GM12878 (cell line): Measurements from ENCODE around the gene PCNX1. TPM values are rescaled to one million over a fixed set of nuclear protein-coding genes. Genes with fewer than 3 reads are reported as not detected.

Experiments used
- ATAC-seq: fragments of 200-7000 bp; cut with Tn5 transposase; 3 replicates; pipeline ENCODE4 v1.9.1; 2020; ENCODE audit warnings: mild to moderate bottlenecking, moderate library complexity
- BruUV-seq: library from RNA; stranded (reverse); fragments of 400-500 nt; replicated peaks from 2 replicates; lab custom pipeline; 2021; lab: Mats Ljungman, UMichigan
- CTCF ChIA-PET: fragments of 300-600 bp; sonication (Branson Sonifier 250); formaldehyde crosslinking; extraction: SDS; loops from one replicate; lab custom pipeline; 2021; ENCODE audit warnings: inconsistent platforms; lab: Yijun Ruan, JAX
- POLR2A ChIA-PET: fragments of 350-600 bp; formaldehyde crosslinking; extraction: SDS; loops from one replicate; lab custom pipeline; 2021; ENCODE audit warnings: inconsistent platforms; lab: Charles Lee
- RAD21 ChIA-PET: fragments of 300-600 bp; sonication (Branson Sonifier 250); formaldehyde crosslinking; loops from one replicate; lab custom pipeline; 2023; ENCODE audit warnings: antibody characterized with exemption; ENCODE audit not compliant: unreplicated experiment; lab: Charles Lee
- SMC1A ChIA-PET: fragments of 300-600 bp; sonication (Branson Sonifier 250); formaldehyde crosslinking; loops from one replicate; lab custom pipeline; 2023; ENCODE audit not compliant: unreplicated experiment, uncharacterized antibody; lab: Charles Lee
- DNase-seq: peaks from one replicate; pipeline ENCODE4 v3.0.0-alpha.2; 2011; ENCODE audit warnings: low read depth, low spot score
- FAIRE-seq: peaks from 3 replicates; lab custom pipeline; 2011; peaks lifted over from hg19 to GRCh38; lab: Jason Lieb, UNC
- H2AFZ ChIP-seq: 2 replicates; pipeline ENCODE4 v1.6.0; 2011; ENCODE audit warnings: low read depth, low read length, control low read depth; ENCODE audit not compliant: control insufficient read depth
- H3K27ac ChIP-seq: 2 replicates; pipeline ENCODE4 v1.5.1; 2011; ENCODE audit warnings: control low read depth; ENCODE audit not compliant: control insufficient read depth, insufficient read depth
- H3K27me3 ChIP-seq, 2 experiments: replicated peaks in 1 of 2; 2 replicates each; pipeline versions ENCODE4 v1.6.0 to v1.6.1; 2011; ENCODE audit warnings: low read length in 1 of 2; ENCODE audit not compliant: control insufficient read depth in 2 of 2, insufficient read depth in 2 of 2
- H3K36me3 ChIP-seq, 2 experiments: 2 replicates each; pipeline ENCODE4 v1.5.1; 2011; ENCODE audit warnings: low read length in 1 of 2; ENCODE audit not compliant: control insufficient read depth in 2 of 2, insufficient read depth in 2 of 2
- H3K4me1 ChIP-seq: 2 replicates; pipeline ENCODE4 v1.6.1; 2011; ENCODE audit warnings: mild to moderate bottlenecking, low read length, moderate library complexity, mixed read lengths; ENCODE audit not compliant: control insufficient read depth, insufficient read depth
- H3K4me2 ChIP-seq: 2 replicates; pipeline ENCODE4 v1.6.0; 2011; ENCODE audit warnings: control low read depth; ENCODE audit not compliant: control insufficient read depth, insufficient read depth
- H3K4me3 ChIP-seq: fragments of 200-600 bp; sonication (generic); 2 replicates; pipeline ENCODE4 v1.5.1; 2016
- H3K79me2 ChIP-seq: 2 replicates; pipeline ENCODE4 v1.6.0; 2011; ENCODE audit warnings: low read length; ENCODE audit not compliant: control insufficient read depth, insufficient read depth
- H3K9ac ChIP-seq: 2 replicates; pipeline ENCODE4 v1.8.0; 2011; ENCODE audit warnings: low read length, control low read depth, mixed read lengths; ENCODE audit not compliant: control insufficient read depth, insufficient read depth
- H3K9me3 ChIP-seq: replicated peaks from 3 replicates; pipeline ENCODE4 v1.5.1; 2011; ENCODE audit warnings: mild to moderate bottlenecking, low read length; ENCODE audit not compliant: control insufficient read depth, insufficient read depth
- H4K20me1 ChIP-seq: 2 replicates; pipeline ENCODE4 v1.6.0; 2011; ENCODE audit not compliant: control insufficient read depth, insufficient read depth
- BRCA1 ChIP-seq: IDR thresholded peaks from 2 replicates; pipeline ENCODE4 v1.6.1; 2011; ENCODE audit warnings: low read depth, low read length, improper control_type of control experiment
- ETV6 ChIP-seq, 2 experiments: fragments of 450-650 bp in 1 of 2; IDR thresholded peaks in 1 of 2; conservative IDR thresholded peaks in 1 of 2; 2 replicates each; pipeline ENCODE4 v1.6.1; 2014; ENCODE audit warnings: antibody characterized with exemption in 1 of 2, borderline replicate concordance in 1 of 2, low read depth in 1 of 2, mild to moderate bottlenecking in 1 of 2, moderate library complexity in 1 of 2
- PAX8 ChIP-seq: fragments of 450-650 bp; IDR thresholded peaks from 2 replicates; pipeline ENCODE4 v1.6.1; 2017; ENCODE audit warnings: mild to moderate bottlenecking, moderate library complexity
- ZBTB33 ChIP-seq: fragments of 450-650 bp; IDR thresholded peaks from 2 replicates; pipeline ENCODE4 v1.6.1; 2017; ENCODE audit warnings: mild to moderate bottlenecking
- WGBS: methylation state at CpG from one replicate; pipeline ENCODE4 v1.1.6; 2016; ENCODE audit warnings: low lambda C conversion rate; ENCODE audit not compliant: insufficient replicate concordance, insufficient coverage; ENCODE audit errors: missing lambda C conversion rate; 5-methylcytosine and 5-hydroxymethylcytosine counted together
- in situ Hi-C: fragments of 300-500 bp; cut with MboI; formaldehyde crosslinking; loops from 9 replicates; pipeline ENCODE4 v1.14.3; 2018; ENCODE audit warnings: mixed read lengths
- intact Hi-C: fragments of 100-400 bp; cut with micrococcal nuclease; formaldehyde crosslinking; loops from one replicate; pipeline ENCODE4 v1.14.2; 2022; ENCODE audit not compliant: unreplicated experiment
- polyA plus RNA-seq, 11 experiments: library from polyadenylated mRNA; depleted of rRNA in 4 of 11; unstranded in 6 of 11; stranded (reverse) in 5 of 11; fragments of >200 nt; fragmentation: Nextera tagmentation in 4 of 11; fragmentation: Illumina TruSeq in 1 of 11; extraction: Ambion mirVana in 4 of 11; extraction: Trizol in 1 of 11; gene quantifications; 1 replicate in 1 of 11; 2 replicates in 10 of 11; pipeline versions ENCODE4 v1.2.1 to v1.2.3, GENCODE V29; 2011 to 2016; ENCODE audit warnings: inconsistent platforms in 2 of 11, missing spikeins in 2 of 11, low read depth in 1 of 11
- total RNA-seq, 4 experiments: library from RNA; depleted of rRNA in 3 of 4; stranded (reverse); fragments of >200 nt in 3 of 4; fragmentation: Illumina TruSeq in 1 of 4; extraction: Trizol in 1 of 4; gene quantifications; 2 replicates each; pipeline versions ENCODE4 v1.2.1 to v1.2.3, GENCODE V29; 2013 to 2021
- TF ChIP-seq, protein P1 (sequence below): IDR thresholded peaks from 2 replicates; pipeline ENCODE4 v1.6.1; 2011; ENCODE audit warnings: low read depth, mild to moderate bottlenecking, low read length, moderate library complexity, borderline replicate concordance; ENCODE audit errors: extremely low read depth
- TF ChIP-seq, protein P2 (sequence below): fragments of 450-650 bp; conservative IDR thresholded peaks from 2 replicates; pipeline ENCODE4 v1.6.1; 2017; ENCODE audit warnings: mild to moderate bottlenecking, moderate library complexity

Gene PCNX1
- total and polyA plus RNA-seq, 10 of the 15 experiments (the other 5 are each of a cell fraction or from before 2014, with no cell fraction given) = 4.6 to 53.9 (median 20.5) TPM

DNA sequence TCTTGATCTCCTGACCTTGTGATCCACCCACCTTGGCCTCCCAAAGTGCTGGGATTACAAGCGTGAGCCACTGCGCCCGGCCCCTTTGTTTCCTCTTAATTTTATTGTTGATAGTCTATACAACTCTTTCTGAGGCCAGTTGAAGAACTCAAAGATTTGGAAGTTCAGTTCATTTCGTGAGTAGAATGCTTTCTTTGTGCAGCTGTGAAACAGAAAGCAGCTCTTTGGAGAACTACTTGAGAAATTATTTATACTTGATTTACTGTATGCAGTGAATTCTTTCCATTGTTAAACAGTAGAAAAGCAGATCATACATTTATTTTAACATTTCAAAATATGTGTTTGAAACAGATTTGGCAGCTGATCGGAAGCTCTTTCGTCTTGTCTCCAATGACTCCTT is 69.3 kb downstream of the PCNX1 start:
- whole genome bisulfite sequencing = 98% methylated on average over 6 of the region's 6 CpGs
- Histone ChIP-seq H3K4me1 (no peaks in the 10 kb centered on the region), H2AFZ (no peak overlapping the region), H3K9me3 (no peaks in the 10 kb centered on the region), H3K27ac (no peak overlapping the region), H3K4me3 (no peak overlapping the region), H3K79me2 (no peaks in the 10 kb centered on the region), H3K9ac (no peak overlapping the region), H3K36me3 (peaks cover 3 to 17% of the 10 kb centered on the region in 2 experiments; a peak in 3 of 4 replicates), H4K20me1 (no peaks in the 10 kb centered on the region), H3K27me3 (no peaks in the 10 kb centered on the region), H3K4me2 (no peak overlapping the region)
- ChIA-PET POLR2A (no interaction called here), RAD21 (interaction anchor here (0.7 to 3.7 kb wide), 5 partner anchors 21 to 1489 kb away, joined by 3 to 12 read pairs (median 4); no protein-coding TSS in a partner anchor), CTCF (interaction anchor here (0.6 to 5.0 kb wide), 4 partner anchors 10 to 158 kb away, joined by 3 to 39 read pairs (median 6); no protein-coding TSS in a partner anchor), SMC1A (interaction anchor here (1.3 to 6.0 kb wide), 4 partner anchors 8 to 159 kb away, joined by 3 to 35 read pairs (median 4); partner anchors contain the start of gene PCNX1)
- no peak for ATAC-seq
- no TSS peak for BruUV-seq
- TF ChIP-seq, protein P1, sequence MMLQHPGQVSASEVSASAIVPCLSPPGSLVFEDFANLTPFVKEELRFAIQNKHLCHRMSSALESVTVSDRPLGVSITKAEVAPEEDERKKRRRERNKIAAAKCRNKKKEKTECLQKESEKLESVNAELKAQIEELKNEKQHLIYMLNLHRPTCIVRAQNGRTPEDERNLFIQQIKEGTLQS = no peak
- no peak for TF ChIP-seq BRCA1
- no peak for TF ChIP-seq PAX8
- no peak for TF ChIP-seq ZBTB33
- TF ChIP-seq, protein P2, sequence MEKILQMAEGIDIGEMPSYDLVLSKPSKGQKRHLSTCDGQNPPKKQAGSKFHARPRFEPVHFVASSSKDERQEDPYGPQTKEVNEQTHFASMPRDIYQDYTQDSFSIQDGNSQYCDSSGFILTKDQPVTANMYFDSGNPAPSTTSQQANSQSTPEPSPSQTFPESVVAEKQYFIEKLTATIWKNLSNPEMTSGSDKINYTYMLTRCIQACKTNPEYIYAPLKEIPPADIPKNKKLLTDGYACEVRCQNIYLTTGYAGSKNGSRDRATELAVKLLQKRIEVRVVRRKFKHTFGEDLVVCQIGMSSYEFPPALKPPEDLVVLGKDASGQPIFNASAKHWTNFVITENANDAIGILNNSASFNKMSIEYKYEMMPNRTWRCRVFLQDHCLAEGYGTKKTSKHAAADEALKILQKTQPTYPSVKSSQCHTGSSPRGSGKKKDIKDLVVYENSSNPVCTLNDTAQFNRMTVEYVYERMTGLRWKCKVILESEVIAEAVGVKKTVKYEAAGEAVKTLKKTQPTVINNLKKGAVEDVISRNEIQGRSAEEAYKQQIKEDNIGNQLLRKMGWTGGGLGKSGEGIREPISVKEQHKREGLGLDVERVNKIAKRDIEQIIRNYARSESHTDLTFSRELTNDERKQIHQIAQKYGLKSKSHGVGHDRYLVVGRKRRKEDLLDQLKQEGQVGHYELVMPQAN = no peak
- no peak for TF ChIP-seq ETV6 (conservative IDR thresholded peaks at IDR 0.05 in 1 of 2, IDR thresholded peaks at IDR 0.05 in 1 of 2; ENCODE audit: borderline replicate concordance in 1 of 2, low read depth in 1 of 2)
- DNase-seq = no peak
- no peak for FAIRE-seq
- in situ Hi-C loops = no loop called here
- intact Hi-C loops = loop anchor here (10.0 kb wide), 2 partner anchors 262 to 352 kb away; no protein-coding TSS in a partner anchor
